Smooth muscle cell of the brain vasculature (primary cell): ENCODE measurements around the gene FAM50B.

Experiments
- DNase-seq: peaks from one replicate; pipeline ENCODE4 v3.0.0-alpha.2; 2012; ENCODE audit warnings: low read depth, low spot score

The FAM50B gene

GRCh38 chr6:3894590-3895311 lies 45.6 kb downstream of the FAM50B start:
- DNase-seq, result no peak

GRCh38 chr6:3895312-3895653 lies 46.1 kb downstream of the FAM50B start:
- no peak for DNase-seq

- DNase-seq, result no peak
Measured at GRCh38 chr6:3895805-3896204, 46.6 kb downstream of the FAM50B start.

GRCh38 chr6:3898265-3898994 lies 49.3 kb downstream of the FAM50B start:
- no peak for DNase-seq

GRCh38 chr6:3899061-3899460 lies 49.9 kb downstream of the FAM50B start:
- no peak for DNase-seq

GRCh38 chr6:3899970-3900439 lies 50.8 kb downstream of the FAM50B start:
- DNase-seq, result no peak
